Putamen (tissue), 1 donor: ENCODE results near the gene OR2J3.
"Not testable (repeated sequence)": the region's sequence is repeated elsewhere in the genome, so short reads cannot be mapped to it uniquely, and the experiment has no call there.

Experiments
- DNase-seq: peaks from one replicate; pipeline ENCODE4 v3.0.0-alpha.2; 2016; ENCODE audit warnings: low spot score

The OR2J3 gene

DNA sequence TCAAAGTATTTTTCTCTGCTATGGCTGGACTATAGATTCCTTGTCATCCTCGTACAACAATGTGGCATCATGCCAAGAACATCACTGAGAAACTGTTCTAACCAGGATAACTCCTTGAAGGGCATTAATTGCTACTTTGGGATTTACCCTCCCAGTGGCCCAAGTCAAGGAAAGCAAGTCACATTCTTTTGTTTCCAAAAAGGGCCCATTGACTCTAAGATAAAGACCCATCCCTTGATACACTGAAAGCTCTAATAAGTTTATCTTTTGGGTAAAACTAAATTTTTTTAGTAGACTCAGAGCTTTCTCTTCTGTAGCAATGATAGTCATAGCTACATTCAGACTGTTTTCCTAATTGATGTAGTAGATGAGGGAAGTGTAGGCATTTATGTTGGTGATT lies at the start of gene OR2J3:
TSS of gene OR2J3 (plus strand) at position 301 of the 400 bp plus-strand sequence. CDS start 3,833 bp downstream, outside the sequence.
- no peak for DNase-seq

DNA sequence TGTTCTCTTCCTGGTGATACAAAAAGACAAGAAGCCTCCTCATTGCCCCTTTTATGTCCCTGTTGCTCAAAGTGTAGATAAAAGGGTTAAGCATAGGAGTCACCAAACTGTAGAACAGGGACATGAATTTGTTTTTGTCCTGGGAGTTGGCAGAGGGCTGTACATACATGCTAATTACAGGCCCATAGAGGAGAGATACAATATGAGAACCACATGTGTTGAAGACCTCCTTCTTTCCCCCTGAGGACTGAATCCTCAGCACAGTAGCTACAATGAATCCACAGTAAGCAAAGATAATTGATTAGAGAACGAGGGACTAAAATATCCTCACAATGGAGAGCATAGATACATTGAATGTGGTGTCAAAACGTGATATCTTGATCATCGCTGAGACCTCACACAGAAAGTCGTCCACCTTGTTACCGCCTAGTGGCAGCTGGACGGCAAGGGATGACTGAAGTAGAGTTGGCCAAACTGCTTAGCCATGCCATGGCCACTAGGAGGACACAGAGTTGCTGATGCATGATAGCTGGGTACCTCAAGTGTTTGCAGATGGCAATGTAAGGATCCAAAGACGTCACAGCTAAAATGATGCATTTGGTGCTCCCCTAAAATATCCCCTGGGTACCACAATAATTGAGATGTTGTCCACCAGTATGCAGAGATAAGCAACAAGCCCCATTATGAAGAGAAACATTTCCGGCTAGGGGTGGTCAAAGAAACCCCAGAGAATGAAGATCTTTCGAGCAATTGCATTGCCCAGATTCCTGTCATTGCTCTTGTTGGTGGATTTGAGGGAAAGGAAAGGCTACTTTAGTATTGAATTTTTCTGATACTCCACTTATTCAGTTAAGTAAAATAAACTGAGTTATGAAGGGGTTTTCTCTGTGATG lies 35.8 kb upstream of the OR2J3 start:
- no peak for DNase-seq

DNA sequence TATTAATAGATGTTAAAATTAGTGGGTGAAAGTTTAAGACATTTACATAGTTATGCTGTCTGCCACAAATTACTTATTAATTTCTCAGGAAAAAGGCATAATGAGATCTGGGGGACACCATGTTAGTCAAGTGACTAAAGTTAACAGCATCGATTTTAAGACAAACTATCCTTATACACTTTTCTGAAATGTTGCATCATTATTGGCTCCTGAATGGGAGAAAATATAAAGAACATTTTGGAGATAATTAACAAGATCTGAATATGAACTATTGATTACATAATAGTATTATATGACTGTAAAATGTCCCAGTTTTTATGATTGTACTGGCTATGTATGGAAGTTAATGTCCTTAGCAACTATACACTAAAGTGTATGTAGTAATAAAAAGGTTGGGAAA lies 28.7 kb upstream of the OR2J3 start:
- no peak for DNase-seq

GRCh38 chr6:29081312-29081711 lies 26.5 kb upstream of the OR2J3 start:
- no peak for DNase-seq

GRCh38 chr6:29082457-29082856 lies 25.4 kb upstream of the OR2J3 start:
- DNase-seq: no peak

- DNase-seq: no peak
These were observed 20.6 kb upstream of the OR2J3 start, which contains the start of gene OR2B3 for GRCh38 chr6:29087213-29087612. Gene OR2B3, minus strand, starts transcription at chr6:29087313. Its CDS starts 65 bp downstream, at chr6:29087248.

- DNase-seq: no peak
These were observed 14.9 kb upstream of the OR2J3 start for GRCh38 chr6:29092957-29093356.

- DNase-seq: no peak
These were observed 10.1 kb upstream of the OR2J3 start for GRCh38 chr6:29097803-29098202.

- no peak for DNase-seq
These were observed 8.7 kb upstream of the OR2J3 start, which contains the start of gene OR2J1 for GRCh38 chr6:29099190-29099589. Gene OR2J1, plus strand, starts transcription at chr6:29099490. Its CDS starts 1,453 bp downstream, at chr6:29100943.

- DNase-seq: no peak
These were observed 4.3 kb downstream of the OR2J3 start for GRCh38 chr6:29112135-29112534.

GRCh38 chr6:29114964-29115363 lies 7.1 kb downstream of the OR2J3 start:
- not testable (repeated sequence) for DNase-seq

DNA sequence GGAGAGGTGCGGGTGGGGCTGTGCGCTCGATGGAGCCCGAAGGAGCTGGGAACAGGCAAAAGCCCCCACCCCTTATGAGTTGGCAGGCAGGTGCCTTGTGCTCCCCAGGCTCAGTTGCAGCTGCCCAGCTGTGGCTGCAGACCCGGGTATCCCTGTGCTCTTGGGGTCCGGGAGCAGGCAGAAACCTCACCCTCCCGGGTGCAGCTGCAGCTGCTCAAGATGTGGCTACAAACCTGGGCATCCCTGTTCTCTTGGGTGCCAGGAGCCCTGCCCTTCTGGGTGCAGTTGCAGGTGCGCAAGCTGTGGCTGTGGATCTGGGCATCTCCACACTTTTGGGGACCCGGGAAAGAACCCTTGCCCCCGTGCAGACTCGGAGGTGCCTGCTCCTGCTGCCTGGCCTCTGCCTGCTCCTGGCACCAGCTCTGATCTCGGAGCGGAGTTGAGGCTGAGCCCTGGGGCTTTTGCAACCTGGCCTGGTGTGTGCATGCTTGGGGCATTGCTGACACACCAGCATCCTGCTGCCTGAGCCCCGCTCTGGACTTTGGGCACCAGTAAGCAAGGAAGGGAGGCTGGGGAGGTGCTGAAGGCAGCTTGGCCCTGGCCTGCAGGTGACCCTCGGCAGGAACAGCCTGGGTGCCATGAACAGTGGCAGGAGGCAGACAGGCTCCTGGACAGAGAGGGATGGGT lies 21.6 kb downstream of the OR2J3 start:
- no peak for DNase-seq

DNA sequence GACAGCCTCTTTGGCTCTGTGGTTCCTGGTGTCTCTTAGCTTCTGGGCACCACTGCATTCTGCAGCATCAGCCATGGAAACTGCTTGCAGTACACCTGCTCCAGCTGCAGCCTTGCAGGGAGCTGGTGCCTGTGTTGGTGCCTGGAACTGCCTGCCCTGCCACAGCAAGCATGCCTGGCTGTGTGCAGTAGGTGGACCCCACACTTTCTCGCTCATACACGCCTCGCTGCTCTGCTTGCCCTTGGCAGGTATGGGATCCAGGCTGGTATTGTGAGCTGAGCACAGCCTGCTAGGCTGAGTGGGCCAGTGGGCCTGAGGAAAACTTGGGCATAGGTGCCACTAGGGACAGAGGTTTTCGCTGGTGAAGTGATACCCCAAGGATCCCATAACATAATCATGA lies 22.8 kb downstream of the OR2J3 start:
- no peak for DNase-seq

GRCh38 chr6:29131691-29132090 lies 23.8 kb downstream of the OR2J3 start:
- DNase-seq: no peak

- DNase-seq: no peak
These were observed 29.9 kb downstream of the OR2J3 start for GRCh38 chr6:29137724-29138123.

DNA sequence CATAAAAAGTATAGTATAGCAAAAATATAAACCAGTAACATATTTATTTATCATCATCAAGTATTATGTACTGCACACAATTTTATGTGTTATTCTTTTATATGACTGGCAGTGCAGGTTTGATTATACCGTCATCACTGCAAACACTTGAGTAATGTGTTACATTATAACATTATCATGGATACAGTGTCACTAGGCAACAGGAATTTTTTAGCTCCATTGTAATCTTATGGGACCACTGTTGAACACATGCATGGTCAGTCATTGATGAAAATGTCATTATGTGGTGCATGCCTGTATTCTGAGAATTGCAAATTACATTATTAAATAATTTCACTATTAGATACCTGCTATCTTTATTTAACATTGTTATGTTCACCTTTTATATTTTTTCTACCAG lies 33.7 kb downstream of the OR2J3 start:
- DNase-seq: no peak

GRCh38 chr6:29142309-29142708 lies 34.5 kb downstream of the OR2J3 start:
- no peak for DNase-seq

GRCh38 chr6:29146179-29146578 lies 38.3 kb downstream of the OR2J3 start:
- DNase-seq: no peak

GRCh38 chr6:29147074-29147473 lies 39.2 kb downstream of the OR2J3 start:
- no peak for DNase-seq

DNA sequence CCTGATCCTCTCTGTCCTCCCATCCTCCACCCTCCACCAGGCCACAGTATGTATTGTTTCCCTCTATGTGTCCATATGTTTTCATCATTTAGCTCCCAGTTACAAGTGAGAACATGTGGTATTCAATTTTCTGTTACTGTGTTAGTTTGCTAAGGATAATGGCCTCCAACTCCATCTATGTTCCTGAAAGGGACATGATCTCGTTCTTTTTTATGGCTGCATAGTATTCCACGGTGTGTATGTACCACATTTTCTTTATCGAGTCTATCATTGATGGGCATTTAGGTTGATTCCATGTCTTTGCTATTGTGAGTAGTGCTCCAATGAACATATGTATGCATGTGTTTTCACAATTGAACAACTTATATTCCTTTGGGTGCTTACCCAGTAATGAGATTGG lies 41.6 kb downstream of the OR2J3 start:
- not testable (repeated sequence) for DNase-seq

DNA sequence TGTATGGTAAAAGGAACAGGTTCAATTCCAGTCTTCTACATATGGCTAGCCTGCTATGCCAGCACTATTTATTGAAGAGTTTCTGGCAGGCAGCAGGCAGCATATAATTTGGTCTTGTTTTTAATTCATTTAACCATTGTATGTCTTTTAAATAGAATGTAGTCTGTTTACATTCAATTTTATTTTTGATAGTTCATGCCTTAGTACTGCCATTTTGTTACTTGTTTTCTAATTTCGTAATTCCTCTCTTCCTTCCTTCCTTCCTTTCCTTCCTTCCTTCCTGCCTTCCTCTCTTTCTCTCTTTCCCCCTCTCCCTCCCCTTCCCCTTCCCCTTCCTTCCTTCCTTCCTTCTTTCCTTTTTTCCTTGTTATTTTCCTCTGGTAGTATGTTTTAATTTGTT lies 45.2 kb downstream of the OR2J3 start:
- no peak for DNase-seq

- DNase-seq: not testable (repeated sequence)
These were observed 47.3 kb downstream of the OR2J3 start for GRCh38 chr6:29155182-29155581.

DNA sequence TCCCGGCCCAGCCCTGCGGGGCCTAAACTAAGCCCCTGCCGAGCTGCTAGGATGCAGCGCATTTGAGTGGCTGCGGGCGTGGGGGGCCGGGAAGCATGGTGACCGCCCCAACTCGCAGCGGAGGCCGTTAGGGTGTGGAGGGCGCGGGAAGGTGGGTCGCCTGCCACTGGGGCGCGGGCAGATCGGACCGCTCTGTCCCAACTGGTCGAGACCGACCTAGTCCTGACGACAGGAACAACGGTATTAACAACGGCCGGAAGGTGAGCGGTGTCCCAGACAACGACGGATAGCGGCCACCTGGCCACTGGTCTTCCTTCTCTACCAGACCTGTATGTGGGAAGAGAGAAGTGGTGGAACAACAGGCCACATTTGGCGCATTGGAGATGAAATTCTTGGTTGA lies 52.1 kb downstream of the OR2J3 start:
- not testable (repeated sequence) for DNase-seq
